Central memory CD8-positive, alpha-beta T cell (primary cell): Measurements from ENCODE around the gene CTIF.

ENCODE experiments used
- ATAC-seq: fragments of 150-1000 bp; cut with Tn5 transposase; replicated peaks from 2 replicates; pipeline ENCODE4 v1.10.0; 2022; ENCODE audit warnings: mild to moderate bottlenecking, moderate FRiP score, moderate number of reproducible peaks; ENCODE audit not compliant: poor library complexity, severe bottlenecking; ENCODE audit errors: extremely low read depth
- DNase-seq, 2 donors: peaks; one replicate each; pipeline ENCODE4 v3.0.0; 2021; ENCODE audit warnings: low spot score in 2 of 2
- H3K27ac Mint-ChIP-seq: one replicate; pipeline ENCODE4 v1.8.0; 2022; ENCODE audit warnings: low read depth, mild to moderate bottlenecking, moderate library complexity, mixed read lengths
- H3K27me3 Mint-ChIP-seq: one replicate; pipeline ENCODE4 v1.8.0; 2022; ENCODE audit warnings: mixed read lengths
- H3K36me3 Mint-ChIP-seq: one replicate; pipeline ENCODE4 v1.8.0; 2022; ENCODE audit warnings: mild to moderate bottlenecking, moderate library complexity, mixed read lengths; ENCODE audit not compliant: insufficient read depth
- H3K4me1 Mint-ChIP-seq: one replicate; pipeline ENCODE4 v1.8.0; 2022; ENCODE audit warnings: mixed read lengths
- H3K4me3 Mint-ChIP-seq: one replicate; pipeline ENCODE4 v1.8.0; 2022; ENCODE audit warnings: mild to moderate bottlenecking, moderate library complexity, mixed read lengths
- H3K9me3 Mint-ChIP-seq: one replicate; pipeline ENCODE4 v1.8.0; 2022; ENCODE audit warnings: mixed read lengths

CTIF gene

DNA sequence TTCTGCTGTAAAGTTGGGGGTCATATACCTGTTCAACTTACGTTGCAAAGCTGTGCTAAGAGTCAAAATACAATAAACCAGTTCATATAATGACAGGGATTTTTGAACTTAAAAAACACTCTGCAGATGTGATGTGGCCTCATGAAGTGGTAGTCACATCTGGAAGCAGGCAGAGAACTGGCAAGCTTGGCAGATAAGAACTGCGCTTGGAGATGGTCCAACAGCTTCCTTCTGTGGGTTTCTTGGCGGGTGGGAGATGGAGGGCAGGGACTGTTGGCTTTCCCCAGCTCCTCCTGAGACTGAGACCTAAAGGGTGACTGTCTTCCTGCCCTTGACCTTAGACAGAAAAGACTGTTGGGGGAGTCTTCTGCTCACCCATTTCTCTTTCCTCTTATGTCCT, 140.4 kb downstream of the CTIF start:
- peaks cover 3% of the 10 kb centered on the region for H3K36me3 Mint-ChIP-seq
- ATAC-seq (no peak), DNase-seq (no peak)
- no peaks in the 10 kb centered on the region for H3K27me3 Mint-ChIP-seq
- no peaks in the 10 kb centered on the region for H3K9me3 Mint-ChIP-seq
- H3K27ac Mint-ChIP-seq: no peak overlapping the region
- H3K4me3 Mint-ChIP-seq: no peak overlapping the region
- no peaks in the 10 kb centered on the region for H3K4me1 Mint-ChIP-seq

DNA sequence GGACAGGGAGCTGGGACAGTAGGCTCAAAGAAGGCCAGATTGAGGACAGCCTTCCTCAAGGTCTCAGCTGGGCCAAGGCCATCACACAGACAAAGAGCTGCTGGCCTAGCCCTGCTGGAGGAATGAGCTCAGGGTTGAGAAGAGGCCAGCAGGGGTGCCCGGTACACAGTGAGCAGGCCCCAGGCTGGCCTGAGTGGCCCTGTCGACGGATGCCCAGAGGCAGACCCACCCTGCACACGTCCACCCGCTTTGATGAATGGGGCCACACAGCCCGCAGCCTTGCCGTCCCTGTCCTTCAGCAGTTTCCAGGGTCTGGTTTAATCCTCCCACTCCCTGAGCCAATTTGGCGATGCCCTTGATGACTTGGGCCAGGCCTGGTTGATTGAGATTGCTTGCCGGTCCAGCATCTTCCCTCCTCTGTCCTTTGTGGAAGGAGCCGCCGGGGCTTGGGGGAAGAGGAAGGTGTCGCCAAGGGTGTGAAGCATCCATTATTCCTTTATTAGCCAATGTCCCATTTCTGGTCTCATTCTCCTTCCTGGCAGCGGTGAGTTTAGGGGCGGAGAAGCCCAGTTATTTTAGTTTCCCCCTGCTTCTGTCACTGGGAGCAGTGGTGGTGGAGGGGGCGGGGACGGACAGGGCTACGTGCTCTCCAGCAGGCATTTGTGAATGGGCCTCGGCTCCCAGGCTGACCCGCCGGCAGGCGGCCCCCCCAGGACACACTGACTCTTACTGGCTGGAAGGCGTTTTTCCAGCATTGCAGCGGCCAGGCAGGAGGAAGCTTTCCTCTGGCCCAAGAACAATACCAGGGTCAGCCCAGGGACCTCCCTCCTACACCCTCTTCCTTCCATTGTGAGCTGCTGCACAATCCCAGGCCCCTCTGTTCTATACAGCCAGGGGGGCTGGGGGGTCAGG, 141.8 kb downstream of the CTIF start:
- no peak for DNase-seq
- Mint-ChIP-seq H3K27ac (no peak overlapping the region), H3K9me3 (no peaks in the 10 kb centered on the region), H3K27me3 (no peaks in the 10 kb centered on the region), H3K4me1 (no peaks in the 10 kb centered on the region), H3K36me3 (peaks cover 3% of the 10 kb centered on the region), H3K4me3 (no peak overlapping the region)
- ATAC-seq: no peak

DNA sequence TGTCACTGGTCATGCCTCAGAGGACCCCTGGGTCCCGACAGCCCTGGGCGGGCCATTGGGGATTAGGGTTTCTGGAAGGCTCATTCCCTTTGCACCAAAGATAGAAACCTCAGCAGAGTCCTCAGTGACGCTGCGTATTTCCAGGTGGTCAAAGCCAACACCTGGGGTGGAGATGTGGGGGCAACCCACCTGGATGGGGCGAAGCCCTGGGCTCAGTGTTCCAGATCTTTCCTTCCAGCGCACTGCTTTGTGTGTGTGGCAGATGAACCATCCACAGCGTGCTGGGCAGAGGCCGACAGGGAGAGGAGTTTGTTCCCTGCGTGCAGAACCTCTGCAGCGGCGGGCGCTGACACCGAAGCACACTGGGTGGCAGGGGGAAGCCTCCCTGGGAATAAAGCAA, 143.9 kb downstream of the CTIF start:
- Mint-ChIP-seq H3K27me3 (peaks cover 14% of the 10 kb centered on the region), H3K9me3 (no peaks in the 10 kb centered on the region), H3K27ac (no peak overlapping the region), H3K4me3 (no peak overlapping the region), H3K36me3 (peaks cover 2% of the 10 kb centered on the region), H3K4me1 (no peaks in the 10 kb centered on the region)
- no peak for DNase-seq
- no peak for ATAC-seq

DNA sequence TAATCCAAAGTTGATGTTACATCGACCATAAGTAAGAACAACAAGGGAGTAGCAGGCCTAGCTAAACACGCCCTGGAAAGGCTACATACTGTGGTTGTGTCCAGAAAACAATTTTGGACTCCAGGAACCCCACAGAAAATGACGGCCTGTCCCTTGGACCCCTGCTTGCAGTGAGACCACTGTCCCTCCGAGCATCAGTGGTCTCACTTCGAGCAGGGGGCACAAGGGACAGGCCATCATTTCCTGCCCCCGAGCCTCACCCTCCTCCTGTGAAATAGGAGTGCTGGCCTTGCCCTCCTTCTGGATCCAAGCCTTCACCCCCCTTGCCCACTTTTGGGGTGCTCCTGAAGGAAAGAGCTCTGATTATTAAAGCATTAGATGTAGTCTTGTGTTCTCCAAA, 144.4 kb downstream of the CTIF start:
- peaks cover 15% of the 10 kb centered on the region for H3K27me3 Mint-ChIP-seq
- H3K4me1 Mint-ChIP-seq: no peaks in the 10 kb centered on the region
- ATAC-seq (no peak), DNase-seq (no peak)
- no peaks in the 10 kb centered on the region for H3K9me3 Mint-ChIP-seq
- no peak overlapping the region for H3K27ac Mint-ChIP-seq
- peaks cover 2% of the 10 kb centered on the region for H3K36me3 Mint-ChIP-seq
- no peak overlapping the region for H3K4me3 Mint-ChIP-seq

DNA sequence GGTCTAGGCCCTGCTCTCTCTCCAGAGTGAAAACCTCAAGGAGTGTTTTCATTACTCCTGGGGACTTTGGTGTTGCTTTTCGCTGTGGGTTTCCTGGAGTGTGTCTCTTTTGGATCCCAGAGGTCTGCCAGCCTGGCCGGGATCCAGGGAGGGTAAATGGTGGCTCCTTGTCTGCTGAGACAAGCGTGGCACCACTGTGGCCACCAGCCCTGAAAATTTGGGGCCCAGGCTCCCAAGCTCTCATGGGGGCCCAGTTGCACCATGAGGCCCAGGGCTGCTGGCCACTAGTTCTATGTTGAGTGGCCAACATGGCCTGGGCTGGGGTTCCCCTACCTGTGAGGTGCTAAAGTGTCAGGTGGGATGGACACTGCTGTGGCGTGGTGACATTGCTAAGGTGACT, 144.8 kb downstream of the CTIF start:
- Mint-ChIP-seq H3K4me3 (no peak overlapping the region), H3K9me3 (no peaks in the 10 kb centered on the region), H3K4me1 (no peaks in the 10 kb centered on the region), H3K27ac (no peak overlapping the region), H3K36me3 (peaks cover 2% of the 10 kb centered on the region), H3K27me3 (peaks cover 15% of the 10 kb centered on the region)
- no peak for DNase-seq
- ATAC-seq: no peak

DNA sequence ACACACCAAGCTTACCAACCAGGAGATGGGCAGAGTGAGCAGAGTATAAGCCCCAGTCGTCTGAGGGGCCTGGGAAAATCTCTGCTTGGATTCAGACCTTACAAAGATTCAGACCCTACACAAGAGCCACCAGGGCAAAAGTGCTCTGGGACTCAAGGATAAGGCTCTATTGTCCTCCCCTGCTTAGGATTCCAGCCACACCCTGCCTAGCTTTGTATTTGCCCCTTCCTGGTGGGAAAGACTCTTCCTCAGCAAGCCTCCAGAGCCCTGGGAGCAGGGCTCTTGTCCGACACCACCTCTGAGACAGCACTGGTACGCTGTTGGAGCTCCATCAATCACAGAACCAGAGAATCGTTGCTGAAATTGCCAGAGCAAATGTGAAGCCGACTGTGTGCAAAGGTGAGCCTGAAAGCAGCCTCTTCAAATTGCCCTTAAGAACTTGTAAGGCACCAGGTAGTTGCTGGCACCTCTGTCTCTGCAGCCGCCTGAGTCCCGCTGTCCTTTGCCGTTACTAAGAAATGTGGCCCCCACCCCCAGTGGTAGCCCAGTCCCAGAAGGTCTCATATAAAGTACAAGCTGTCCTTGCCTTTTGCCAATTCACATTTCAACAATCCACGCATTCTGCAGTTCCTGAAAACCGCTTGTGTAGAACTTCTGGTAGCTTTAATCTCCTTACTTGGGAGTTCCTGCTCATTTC, 148.7 kb downstream of the CTIF start:
- Mint-ChIP-seq H3K27me3 (peaks cover 15% of the 10 kb centered on the region), H3K9me3 (no peaks in the 10 kb centered on the region), H3K4me3 (no peak overlapping the region), H3K4me1 (no peaks in the 10 kb centered on the region), H3K36me3 (peaks cover 2% of the 10 kb centered on the region), H3K27ac (no peak overlapping the region)
- DNase-seq (no peak), ATAC-seq (no peak)

DNA sequence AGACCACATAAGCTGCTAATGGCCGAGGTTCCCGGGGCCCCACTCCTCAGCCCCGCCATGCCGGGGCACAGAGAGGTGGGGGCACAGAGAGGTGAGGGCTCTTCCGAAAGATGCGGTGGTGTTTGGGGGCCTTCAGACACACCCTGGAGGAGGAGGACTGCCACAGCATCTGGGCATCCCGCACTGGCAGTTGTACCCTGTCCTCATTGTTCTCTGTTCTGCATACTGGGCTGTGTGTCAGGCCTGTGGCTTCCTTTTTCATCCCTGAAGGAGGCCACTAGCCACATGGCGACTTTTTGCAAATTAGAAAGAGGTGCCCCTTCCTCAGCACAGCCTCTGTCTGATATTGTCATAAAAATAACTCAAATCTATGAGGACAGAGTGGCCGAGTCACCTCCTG, 150.1 kb downstream of the CTIF start:
- no peak overlapping the region for H3K4me3 Mint-ChIP-seq
- no peaks in the 10 kb centered on the region for H3K4me1 Mint-ChIP-seq
- DNase-seq (no peak), ATAC-seq (no peak)
- H3K27me3 Mint-ChIP-seq: peaks cover 15% of the 10 kb centered on the region
- H3K9me3 Mint-ChIP-seq: no peaks in the 10 kb centered on the region
- H3K36me3 Mint-ChIP-seq: peaks cover 2% of the 10 kb centered on the region
- H3K27ac Mint-ChIP-seq: no peak overlapping the region

DNA sequence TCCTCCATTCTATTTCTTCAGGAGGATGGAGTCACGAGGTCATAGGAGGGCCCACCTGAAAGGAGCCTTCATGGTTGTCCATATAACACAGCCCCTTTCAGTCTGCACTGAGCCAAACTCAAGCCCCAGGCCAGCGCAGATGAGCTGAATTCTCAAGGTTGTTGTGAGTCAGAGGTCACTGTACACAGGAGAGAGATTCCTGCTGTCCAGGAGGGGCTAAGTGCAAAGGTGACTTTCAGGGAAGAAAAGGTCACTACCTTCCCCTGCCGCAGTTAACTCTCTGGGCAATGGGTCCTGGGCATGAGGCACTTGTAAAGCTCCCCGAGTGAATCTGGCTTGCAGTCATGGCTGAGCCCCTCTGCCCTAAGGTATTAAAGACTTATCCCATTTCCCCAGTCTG, 150.7 kb downstream of the CTIF start:
- Mint-ChIP-seq H3K9me3 (no peaks in the 10 kb centered on the region), H3K4me1 (no peaks in the 10 kb centered on the region), H3K4me3 (no peak overlapping the region), H3K27ac (no peak overlapping the region), H3K27me3 (peaks cover 15% of the 10 kb centered on the region), H3K36me3 (peaks cover 2% of the 10 kb centered on the region)
- DNase-seq (no peak), ATAC-seq (no peak)

DNA sequence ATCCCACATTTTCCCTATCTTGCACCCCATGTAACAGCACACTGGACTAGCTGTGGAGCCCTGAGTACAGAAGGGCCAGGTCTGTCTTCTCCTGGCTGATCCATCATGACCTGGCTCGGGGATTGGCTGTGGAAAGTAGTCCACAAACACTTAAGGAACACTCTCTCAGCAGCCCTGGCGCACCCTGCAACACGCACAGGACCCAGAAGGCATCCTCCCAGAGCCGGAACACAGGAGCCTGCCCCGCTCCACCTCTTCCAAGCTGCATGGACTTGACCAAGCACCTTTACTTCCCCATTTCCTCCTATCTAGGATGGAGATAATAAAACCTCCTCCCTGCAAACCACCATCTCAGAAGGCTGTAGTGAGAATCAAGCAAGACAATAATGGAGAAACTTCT, 151.7 kb downstream of the CTIF start:
- H3K9me3 Mint-ChIP-seq: no peaks in the 10 kb centered on the region
- H3K36me3 Mint-ChIP-seq: peaks cover 2% of the 10 kb centered on the region
- no peak overlapping the region for H3K4me3 Mint-ChIP-seq
- no peaks in the 10 kb centered on the region for H3K4me1 Mint-ChIP-seq
- no peak overlapping the region for H3K27ac Mint-ChIP-seq
- H3K27me3 Mint-ChIP-seq: peaks cover 15% of the 10 kb centered on the region
- DNase-seq (no peak), ATAC-seq (no peak)

DNA sequence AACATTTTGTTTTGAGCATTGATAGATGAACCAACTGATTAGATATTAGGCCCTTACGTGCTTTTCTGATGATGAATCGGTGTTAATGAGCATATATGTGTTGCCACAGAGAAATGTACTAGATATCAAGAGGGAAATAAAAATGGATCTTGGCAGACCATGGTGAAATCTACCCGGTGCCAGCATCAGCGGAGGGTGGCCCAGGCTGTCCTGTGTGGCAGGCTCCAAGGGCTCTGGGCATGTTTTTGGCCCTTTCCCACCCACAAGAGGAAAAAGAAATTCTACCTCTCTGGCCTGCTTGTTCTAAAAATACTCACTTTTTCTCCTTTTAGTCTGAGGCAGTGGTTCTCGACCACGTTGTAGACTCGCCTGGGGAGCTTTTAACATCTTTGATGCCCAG, 154.2 kb downstream of the CTIF start:
- ATAC-seq: no peak

DNA sequence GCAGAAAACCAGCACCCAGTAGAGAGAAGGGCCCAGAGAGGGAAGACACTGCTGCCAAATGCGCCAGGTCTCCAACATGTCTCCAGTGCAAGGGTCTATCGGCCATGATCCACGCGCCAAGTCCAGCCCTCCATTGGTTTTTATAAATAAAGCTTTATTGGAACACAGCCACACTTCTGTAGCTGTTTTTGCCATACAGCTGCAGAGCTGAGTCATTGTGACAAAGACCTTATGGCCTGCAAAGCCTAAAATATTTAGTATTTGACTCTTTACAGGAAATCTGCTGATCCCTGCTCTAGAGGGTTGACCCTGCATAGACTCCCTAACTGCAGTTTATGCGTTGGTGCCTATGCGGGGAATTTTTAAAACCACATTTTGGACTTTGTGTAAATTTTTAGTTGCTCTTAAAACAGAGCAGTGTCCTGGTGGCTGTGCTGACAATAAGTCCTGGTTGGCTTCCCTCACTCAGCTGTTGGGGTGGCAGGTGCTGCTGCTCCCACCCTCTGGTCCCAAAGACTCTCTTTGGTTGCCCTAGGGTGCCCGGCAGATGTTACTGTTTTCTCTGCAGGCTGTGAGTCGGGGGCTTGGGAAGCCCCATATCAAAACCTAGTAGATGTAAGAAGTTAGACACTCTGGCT, 154.9 kb downstream of the CTIF start:
- no peaks in the 10 kb centered on the region for H3K4me1 Mint-ChIP-seq
- no peak for DNase-seq
- no peak for ATAC-seq
- no peaks in the 10 kb centered on the region for H3K27me3 Mint-ChIP-seq
- H3K36me3 Mint-ChIP-seq: no peaks in the 10 kb centered on the region
- H3K4me3 Mint-ChIP-seq: no peak overlapping the region
- H3K9me3 Mint-ChIP-seq: no peaks in the 10 kb centered on the region
- no peak overlapping the region for H3K27ac Mint-ChIP-seq

More for the DNA sequence above, 154.2 kb downstream of the CTIF start:
- H3K27me3 Mint-ChIP-seq: no peaks in the 10 kb centered on the region
- H3K4me3 Mint-ChIP-seq: no peak overlapping the region
- H3K27ac Mint-ChIP-seq: no peak overlapping the region
- no peaks in the 10 kb centered on the region for H3K36me3 Mint-ChIP-seq
- no peaks in the 10 kb centered on the region for H3K4me1 Mint-ChIP-seq
- DNase-seq: no peak
- no peaks in the 10 kb centered on the region for H3K9me3 Mint-ChIP-seq

DNA sequence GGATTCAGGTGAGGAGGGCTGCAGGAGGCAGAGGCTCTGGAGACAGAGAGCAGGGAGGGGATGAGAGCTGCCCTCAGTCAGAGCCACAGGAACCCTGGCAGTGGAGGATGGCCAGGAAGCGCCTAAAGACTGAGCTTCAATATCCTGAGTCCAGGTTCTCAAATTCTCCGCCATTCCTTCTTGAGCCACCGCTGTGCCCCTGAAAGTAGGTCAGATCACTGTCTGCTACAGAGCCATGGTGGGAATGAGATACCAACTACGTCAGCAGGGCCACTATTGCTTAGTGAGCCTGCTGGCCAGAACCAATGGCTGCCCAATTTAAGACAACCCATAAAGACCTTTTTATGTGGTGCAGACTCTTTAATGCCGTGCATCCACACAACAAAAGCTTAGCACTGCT, 155.5 kb downstream of the CTIF start:
- H3K27ac Mint-ChIP-seq: no peak overlapping the region
- H3K9me3 Mint-ChIP-seq: no peaks in the 10 kb centered on the region

DNA sequence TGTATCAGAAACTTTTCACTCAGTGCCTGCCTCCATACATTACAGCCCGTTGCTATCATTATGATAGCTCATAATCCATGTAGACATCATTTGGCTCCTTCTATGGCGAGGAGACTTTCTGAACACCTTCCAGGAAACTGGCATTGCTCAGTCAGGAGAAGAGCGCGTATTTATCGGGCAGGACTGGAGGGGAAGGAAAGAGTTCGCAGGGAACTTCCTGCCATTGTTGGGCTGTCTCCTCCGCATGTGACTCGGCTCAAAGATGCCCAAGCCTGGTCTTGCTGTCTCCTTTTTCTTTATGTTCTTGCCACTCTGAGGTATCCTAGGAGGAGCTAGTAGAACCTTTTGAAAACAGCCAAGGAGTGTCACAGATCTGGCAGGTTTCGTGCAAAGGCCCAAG, 156.8 kb downstream of the CTIF start:
- no peaks in the 10 kb centered on the region for H3K4me1 Mint-ChIP-seq
- ATAC-seq (no peak), DNase-seq (no peak)
- no peak overlapping the region for H3K4me3 Mint-ChIP-seq
- H3K36me3 Mint-ChIP-seq: no peaks in the 10 kb centered on the region
- no peaks in the 10 kb centered on the region for H3K27me3 Mint-ChIP-seq
- no peak overlapping the region for H3K27ac Mint-ChIP-seq
- H3K9me3 Mint-ChIP-seq: no peaks in the 10 kb centered on the region

More for the DNA sequence above, 155.5 kb downstream of the CTIF start:
- Mint-ChIP-seq H3K36me3 (no peaks in the 10 kb centered on the region), H3K4me3 (no peak overlapping the region), H3K27me3 (no peaks in the 10 kb centered on the region), H3K4me1 (no peaks in the 10 kb centered on the region)
- ATAC-seq (no peak), DNase-seq (no peak)
